ENCODE data around the gene ACO2.
"Not testable (repeated sequence)": the region's sequence is repeated elsewhere in the genome, so short reads cannot be mapped to it uniquely, and the experiment has no call there.

ACO2 gene

DNA sequence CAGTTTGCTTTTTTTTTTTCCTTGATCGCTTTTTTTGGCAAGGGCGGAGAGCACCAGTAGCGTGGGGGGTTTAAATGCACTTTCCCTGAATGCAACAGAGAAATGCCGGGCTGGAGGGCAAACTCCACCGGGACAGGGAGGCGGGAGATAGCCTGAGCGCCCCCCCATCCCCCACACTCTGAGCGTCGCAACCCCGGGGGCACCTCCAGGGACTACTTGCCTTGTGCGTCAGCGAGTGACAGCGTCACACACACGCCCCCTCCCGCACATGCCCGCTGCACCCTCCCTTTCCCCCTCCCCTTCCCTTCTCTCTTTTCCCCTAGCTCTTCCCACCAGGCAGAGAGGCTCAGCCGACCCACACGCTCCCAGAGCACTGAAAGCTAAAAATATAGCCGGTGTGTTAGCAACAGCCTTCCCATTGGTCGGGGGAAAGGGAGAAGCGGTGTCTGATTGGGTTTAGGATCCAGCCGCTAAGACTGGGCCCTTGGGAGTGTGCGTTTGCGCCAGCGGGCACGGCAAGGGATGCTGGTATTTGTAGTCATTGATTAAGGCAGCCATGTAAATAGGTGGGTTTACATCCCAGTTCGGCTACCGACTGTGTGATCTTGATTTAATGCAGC, 20.6 kb upstream of the ACO2 start:
- peak; percentile 88 to 89 for DNase-seq

DNA sequence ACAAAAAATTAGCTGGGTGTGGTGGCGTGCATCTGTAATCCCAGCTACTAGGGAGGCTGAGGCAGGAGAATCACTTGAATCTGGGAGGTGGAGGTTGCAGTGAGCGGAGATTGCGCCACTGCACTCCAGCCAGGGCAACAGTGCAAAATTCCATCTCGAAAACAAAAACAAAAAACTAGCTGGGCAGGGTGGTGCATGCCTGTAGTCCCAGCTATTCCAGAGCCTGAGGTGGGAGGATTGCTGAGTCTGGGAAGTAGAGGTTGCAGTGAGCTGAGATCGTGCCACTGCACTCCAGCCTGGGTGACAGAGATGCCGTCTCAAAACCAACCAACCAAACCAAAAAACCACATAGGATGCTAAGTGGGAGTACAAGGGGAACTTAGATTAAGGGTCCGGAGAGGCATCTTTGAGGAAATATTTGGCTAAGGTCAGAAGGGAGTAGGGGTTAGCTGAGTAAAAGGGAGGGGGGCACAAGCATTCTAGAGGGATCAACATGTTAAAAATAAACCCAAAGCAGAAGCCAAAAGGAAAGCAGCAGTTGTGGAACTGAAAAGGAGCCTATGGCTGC, 10.7 kb upstream of the ACO2 start:
- DNase-seq = no peak

DNA sequence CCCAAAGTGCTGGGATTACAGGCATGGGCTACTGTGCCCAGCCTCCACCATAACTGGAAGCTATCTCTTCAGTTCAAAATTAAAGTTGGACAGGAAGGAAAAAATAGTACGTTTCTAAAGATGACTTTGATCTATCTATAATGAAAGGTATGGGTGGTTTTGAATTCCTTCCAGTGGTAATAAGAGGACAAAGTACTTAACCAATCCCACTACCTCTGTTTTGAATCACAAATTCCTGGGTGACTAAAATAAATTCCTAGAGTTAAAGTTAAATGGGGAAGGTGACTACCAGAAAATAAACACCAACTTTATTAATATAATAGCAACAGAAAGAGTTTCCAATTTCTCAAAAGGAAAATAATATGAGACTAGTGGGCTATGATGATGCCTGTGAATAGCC, 9.5 kb upstream of the ACO2 start:
- no peak for DNase-seq

DNA sequence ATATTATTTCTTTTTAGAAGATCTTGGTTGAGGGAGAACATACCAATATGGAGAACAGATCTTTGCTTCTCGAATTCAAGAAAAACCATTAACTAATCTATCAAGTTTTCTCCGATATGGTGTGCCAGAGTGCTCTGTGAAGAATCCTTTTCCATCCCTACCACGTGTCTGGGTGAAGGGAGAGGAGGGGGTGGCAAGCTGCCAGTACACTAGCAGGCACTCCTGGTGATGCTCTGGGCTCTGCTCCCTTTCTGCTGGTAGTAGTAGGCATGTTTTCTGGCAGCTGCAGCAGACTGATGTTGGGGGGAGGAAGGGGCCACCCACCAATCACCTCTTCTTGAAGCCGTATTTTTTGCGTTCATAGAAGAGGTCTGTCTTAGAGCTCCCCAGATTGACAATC, 8.8 kb upstream of the ACO2 start:
- not testable (repeated sequence) for DNase-seq

DNA sequence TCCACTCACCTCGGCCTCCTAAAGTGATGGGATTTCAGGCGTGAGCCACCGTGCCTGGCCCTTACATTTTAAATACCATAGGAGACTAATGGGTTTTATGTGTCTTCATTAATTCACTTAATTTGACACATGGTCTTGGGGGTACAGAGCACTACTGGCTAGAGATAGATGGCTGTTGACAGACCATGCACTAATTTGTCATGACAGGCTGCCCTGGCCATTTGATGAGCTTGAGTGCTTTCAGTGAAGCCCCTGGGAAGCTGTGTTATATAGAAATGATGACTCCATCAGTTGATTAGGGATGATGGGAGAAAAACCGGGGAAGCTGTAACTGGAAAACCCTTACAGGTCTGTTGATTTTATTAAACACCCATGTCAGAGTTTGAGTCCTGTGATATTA, 7.0 kb upstream of the ACO2 start:
- no peak for DNase-seq

DNA sequence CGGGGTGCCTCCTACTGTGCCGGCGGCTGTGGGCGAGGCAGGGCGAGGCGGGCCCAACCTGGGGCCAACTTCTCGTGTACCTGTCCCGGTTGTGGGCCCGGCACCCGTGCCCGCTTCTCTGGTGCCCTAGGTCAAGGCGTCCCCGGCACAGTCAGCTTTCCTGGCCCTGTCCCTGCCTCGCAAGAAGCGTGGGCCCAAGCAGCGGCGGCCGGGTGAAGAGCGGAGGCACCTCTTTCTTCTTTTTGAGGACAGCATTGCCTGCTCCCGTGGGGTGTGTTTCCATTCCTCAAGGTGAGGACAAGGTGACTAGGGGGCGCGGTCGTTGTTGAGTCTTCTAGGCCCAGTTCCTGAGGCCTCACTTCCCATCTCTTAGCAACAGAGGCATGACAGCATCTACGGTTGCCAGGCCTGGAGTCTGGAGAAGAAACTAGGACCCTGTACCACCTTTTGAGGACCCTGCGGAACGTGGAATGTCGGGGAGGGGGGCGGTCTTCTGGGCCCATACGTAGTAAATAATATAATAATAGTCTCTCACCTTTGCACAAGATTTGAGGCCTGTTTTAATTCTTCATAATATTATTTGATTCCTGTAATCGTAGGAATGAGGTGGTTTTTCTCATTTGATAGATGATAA, 418 bp downstream of the ACO2 start:
- DNase-seq = peak in 1 of 2 donors; percentile 48

DNA sequence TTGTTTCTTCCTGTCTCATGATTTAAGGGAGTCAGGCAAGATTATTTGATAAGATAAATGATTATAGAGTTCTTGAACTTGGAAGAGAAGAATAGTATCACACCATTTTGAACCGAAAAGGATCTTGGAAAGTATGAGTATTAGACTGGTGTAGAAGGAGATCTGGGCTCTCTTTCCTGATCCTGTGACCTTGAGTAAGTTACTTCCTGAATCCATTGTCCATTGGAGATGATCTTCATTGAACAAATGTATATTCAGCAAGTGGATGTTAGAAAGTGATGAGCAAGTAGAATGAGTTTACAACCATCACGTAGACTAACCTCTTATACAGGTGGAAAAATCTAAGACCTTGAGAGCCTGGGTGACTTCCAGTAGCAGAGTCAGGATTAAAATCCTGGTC, 2.0 kb downstream of the ACO2 start:
- no peak for DNase-seq

DNA sequence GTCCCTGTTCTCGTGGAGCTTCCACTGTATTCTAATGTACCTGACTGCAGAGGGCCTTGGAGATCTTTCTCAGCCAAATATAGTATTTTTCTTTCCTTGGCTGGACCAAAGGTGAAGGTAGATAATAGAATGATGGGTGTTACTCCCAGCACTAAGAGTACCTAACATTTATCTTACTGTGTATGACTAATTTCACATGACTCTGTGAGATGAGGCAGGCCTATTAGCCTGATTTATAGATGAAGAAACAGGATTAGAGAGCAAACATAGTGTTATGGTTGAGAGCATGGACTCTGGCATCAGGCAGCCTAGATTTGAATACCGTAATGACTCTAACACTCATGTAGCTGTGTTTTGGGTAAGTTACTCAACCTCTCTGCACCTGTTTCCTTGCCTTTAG, 2.7 kb downstream of the ACO2 start:
- no peak for DNase-seq

DNA sequence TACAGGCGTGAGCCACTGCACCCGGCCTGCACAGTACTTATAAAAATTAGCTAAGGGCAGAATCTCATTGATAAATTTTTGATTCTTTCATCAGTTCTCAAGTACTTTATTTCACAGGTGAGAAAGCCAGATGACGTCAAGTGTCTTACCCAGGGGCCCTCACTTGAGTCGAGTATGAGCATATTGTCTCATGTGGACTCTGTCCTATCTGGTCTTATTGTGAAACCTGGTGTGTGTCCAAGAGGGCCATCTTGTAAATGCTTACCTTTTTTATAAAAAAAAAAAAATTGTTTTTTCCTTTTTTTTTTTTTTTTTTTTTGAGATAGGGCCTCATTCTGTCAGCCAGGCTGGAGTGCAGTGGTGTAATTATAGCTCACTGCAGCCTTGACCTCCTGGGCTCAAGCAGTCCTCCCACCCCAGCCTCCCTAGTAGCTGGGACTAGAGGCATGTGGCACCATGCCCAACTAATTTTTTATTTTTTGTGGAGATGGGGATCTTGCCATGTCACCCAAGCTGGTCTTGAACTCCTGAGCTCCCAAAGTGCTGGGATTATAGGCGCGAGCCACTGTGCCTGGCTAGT, 6.0 kb downstream of the ACO2 start:
- DNase-seq = no peak

DNA sequence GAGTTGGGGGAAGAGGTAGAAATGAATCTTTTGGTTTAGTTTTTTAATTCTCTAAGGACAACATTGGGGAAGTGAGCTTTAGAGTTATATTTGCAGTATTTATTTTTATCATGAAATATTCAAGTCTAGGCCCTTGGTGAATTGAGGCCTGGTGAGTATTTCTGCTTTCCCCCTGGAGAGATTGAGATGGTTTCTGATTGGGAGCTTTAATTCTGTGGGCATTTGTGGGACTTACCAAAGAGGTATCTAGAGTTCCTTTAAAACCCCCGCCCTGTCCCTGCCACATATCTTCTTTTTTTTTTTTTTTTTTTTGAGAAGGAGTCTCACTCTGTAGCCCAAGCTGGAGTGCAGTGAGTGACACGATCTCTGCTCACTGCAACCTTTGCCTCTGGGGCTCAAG, 9.6 kb downstream of the ACO2 start:
- DNase-seq = no peak

DNA sequence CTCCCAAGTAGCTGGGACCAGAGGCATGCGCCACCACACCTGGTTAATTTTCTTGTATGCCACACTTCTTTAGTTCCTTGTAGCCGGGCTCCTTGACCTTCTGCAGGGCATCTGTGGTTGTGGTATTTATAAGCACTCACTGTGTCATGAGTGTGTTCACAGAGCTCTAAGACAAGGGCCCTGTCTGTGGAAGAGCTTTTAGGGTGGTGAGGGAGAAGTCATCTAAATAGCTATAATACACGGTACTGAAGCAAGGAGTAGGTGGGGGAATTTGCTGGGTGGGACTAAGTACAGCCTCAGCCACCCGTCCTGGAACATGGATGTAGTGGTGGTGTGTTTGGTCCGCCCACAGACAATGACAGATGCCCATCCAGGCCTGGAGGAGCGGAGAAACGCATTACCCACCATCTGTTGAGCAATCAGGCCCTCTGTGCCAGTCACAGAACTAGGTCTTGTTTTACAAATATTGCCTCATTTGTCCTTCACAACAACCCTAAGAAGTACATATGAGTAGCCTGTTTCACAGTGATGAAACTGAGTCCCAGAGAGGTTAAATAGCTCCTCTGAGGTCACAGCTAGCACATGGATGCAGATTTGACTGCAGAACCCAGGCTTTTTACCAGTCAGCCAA, 10.1 kb downstream of the ACO2 start:
- no peak for DNase-seq

DNA sequence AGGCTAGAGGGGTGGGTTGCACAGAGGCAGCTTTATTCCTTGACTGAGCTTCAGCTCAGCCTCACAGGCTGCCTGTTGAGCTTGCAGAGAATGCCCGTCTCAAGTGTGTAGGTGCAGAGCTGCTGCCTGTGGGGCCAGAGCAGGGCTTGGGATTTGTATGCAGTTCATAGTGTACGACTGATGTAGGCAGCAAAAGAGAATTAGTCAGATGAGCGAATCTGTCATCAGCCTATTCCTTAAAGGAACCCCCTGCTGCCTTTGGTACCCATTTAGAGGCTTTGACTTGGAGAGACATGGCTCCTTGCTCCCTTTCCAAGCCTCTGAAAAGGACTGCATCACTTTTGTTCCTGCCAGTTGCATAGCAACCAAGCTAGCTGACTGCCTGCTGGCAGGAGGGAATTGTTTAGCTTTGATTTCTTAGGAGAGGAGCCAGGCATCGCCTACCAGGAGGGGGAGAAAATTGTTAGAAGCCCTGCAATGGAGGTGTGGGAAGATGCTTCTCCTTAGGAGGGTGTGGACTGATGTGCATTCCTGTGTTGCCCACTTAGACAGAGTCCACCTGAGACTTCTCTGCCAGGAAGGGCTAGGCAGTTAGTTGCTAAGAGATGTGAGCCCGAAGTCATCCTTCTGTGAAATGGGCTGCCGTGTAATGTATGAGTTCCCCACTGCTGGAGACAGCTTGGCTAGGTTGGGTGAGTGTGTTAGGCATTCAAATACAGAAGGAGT, 10.9 kb downstream of the ACO2 start:
- DNase-seq = no peak

DNA sequence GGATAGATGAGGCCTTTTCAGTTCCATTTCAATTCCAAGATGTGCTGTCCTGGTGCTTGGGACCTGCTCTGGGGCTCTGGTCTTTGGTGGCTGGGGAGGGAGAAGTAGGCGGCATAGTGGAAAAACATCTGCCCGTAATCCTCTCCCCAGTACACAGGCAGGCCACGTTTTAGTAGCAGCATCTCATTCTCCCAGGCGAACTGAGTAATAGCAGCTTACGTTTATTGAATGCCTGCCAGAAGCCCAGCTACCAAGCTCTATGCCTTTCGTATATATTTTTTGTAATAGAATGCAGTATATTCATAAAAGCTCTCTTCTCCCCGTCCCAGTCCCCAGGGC, 11.4 kb downstream of the ACO2 start:
- DNase-seq = no peak

DNA sequence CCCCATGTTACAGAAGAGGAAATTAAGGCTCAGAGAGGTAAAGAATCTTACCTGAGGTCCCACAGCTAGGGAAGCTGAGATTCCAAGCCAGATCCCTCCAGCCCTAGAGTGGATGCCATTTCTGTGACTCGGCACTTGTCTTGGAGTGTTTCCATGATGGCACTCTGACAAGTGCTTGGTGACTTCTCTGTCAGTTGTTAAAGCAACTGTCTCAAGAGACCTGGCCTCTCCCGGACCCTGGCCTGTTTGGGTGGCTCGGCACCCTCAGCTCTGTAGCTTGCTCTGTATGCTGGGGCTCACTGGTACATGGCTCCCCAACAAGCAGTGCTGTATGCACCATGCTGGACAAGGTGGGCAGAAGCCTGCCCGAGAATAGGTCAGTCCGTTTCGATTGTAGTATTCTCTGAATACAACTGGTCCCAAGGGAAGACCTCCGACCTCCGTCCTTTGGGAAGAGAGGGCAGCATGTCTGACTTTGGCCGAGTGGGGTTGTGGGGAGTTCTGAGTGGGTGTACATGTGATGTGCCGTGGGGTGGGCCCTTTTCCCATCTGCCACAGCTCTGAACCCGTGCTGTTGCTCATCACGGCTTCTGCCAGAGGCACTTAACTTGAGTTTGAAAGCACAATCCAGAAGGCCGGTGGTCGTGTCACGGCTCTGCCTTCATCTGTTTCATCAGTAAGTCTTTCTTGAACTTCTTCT, 12.4 kb downstream of the ACO2 start:
- no peak for DNase-seq

DNA sequence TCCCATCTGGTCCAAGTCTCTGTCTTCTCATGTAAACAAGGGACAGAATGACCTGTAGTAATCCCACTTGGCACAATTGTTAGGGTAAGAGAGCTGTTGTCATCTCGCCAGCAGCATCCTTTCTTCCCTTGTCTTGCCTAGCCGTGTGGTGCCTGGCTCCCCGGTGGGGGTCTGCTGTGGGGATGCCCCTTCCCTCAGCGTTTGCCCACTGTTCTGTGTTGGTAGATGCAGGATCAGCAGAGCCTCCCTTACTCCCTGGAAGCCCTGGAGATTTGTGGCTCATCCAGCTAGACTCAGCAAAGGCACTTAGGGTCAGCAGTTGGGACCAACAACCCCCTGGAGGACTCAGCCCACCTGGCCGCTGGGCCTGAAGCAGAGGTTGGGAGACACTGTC, 13.0 kb downstream of the ACO2 start:
- no peak for DNase-seq

DNA sequence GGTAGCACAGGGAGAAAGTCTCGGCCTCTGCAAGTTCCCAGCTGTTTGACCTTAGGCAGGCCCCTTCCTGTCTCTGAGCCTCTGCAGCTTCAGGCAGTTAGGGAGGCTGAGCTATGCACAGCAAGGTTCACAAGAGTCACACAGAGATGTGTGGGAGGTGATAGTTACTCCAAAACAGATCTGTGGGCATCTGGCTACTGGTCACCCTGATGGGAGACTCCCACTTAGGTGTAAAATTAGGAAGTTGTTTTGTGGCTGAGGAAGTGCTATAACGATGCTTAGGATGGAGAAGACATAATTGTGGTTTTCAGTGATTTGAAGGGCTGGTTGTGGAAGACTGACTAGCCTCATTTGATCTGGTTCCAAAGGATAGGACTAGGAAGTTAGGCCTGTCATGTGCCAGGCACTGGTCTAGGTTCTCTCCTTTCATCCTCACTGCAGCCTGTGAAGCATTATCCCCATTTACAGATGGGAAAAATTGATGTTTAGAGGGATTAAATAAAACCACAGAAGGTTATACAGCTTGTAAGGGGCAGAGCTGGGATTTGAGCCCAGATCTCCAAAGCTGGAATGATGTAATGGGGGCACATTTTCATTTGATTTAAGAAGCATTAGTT, 13.5 kb downstream of the ACO2 start:
- no peak for DNase-seq

DNA sequence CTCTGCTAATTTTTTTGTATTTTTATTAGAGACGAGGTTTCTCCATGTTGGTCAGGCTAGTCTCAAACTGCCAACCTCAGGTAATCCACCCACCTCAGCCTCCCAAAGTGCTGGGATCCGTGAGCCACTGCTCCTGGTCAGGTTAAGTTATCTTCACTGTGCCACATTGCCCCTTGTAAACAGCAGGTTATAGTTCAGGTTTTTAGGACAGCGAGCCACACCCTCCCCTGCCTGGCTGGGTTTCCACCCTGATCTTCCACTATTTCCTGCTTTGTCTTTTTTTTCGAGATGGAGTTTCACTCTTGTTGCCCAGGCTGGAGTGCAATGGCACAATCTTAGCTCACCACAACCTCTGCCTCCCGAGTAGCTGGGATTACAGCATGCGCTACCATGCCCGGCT, 16.1 kb downstream of the ACO2 start:
- DNase-seq = no peak

DNA sequence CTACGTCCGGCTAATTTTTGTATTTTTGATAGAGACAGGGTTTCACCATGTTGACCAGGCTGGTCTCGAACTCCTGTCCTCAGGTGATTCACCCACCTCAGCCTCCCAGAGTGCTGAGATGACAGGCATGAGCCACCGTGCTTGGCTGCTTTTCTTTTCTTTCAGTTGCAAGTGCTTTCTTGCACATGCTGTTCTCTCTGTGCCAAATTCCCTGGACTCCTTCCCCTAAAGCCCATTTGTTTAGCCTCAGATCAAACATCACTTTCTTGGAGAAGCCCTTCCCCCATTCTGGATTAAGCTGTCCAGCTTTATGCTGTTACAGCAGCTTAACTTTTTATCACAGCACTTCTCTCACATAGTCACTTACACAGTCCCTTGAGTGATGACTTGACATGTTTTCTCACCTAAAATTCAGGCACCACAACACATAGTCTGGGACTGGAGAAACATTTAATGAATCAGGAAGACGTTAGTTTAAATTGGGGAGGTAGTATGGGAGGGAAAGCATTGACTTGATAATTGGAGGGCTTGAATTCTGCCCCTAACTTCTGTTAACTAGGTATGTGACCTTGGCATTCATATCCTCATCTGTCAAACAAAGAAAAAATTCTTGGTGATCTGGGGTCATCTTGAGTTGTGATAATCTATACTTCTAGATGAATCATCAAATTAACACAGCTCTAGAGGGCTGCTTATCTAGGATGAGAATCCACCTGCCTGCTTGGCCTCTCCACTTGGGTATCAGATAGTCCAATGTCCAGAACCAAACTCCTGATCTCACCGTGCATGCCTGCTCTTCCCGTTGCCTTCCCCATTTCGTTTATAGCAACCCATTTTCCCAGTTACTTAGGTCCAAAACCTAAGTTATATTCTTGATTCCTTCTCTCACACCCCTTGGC, 18.4 kb downstream of the ACO2 start:
- DNase-seq = no peak

DNA sequence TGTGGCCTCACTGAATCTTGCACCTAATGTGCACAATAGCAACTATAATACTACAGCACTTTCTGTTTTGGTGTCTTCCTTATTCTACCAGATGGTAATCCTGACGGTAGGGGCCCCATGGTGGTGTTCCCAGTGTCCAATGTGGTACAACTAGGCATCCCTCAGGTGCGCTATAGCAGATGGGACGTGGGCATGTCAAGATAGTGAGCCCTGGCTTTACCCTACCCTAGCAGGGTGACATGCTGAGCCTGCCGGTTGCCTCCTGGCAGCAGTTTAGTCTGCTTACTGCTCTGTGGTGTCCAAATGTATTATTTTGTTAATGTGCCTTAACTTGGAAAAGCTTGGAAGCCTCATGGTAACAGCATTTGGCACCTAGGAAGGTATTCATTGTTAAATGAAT, 19.2 kb downstream of the ACO2 start:
- no peak for DNase-seq

DNA sequence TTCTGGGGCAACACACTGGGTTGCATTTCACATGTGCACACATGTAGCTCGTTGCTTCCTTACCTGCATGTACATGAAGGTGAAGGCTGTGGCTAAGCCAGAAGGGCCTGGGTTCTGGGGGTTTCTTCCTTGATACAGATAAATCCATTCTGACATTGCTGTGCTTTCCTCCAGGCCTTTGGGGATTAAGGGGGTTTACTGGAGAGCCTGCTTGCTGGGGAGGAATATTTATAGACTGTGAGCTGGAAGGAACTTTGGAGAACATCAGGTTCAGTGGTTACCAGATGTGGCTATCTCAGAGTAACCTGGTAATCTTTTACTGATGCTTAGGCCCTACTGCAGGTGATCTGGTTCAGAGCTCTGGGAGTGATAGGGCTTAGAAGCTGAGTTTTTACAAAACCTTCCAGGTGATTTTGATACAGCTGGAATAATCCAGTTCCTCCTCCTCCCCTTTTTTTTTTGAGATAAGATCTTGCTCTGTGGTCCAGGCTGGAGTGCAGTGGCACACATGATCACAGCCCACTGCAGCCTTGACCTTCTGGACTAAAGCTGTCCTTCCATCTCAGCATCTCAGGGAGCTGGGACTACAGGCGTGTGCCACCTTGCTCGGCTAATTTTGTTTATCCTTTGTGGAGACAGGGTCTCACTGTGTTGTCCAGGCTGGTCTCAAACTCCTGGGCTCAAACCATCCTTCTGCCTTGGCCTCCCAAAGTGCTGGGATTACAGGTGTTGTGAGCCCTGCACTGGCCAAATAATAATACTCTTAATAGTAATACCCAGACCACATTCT, 19.9 kb downstream of the ACO2 start:
- DNase-seq = no peak

Data from stimulated activated CD4-positive, alpha-beta T cell treated with anti-CD3 and anti-CD28 coated beads, Interleukin-2, amount 100 ng/mL, for 24 hours (primary cell).